ENCODE measurements around the gene GUCY1B1.

DNA sequence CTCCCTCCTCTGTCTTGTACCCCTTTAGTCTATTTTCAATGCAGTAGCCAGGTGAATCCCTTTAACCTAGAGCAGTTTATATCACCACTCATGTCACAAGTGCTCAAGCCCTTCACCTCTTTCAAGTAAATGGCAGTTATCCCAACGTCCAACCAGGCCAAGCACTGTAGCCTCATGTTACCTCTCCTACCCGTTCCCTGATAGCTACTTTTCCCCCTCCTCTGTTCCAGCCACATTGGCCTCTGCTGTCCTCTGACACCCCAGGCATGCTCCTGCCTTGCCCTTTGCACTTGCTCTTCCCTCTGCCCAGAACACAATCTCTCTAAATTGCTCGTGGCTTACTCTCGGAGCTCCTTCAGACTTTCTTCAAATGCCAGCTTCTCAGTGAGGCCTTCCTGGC, 15.2 kb downstream of the GUCY1B1 start:
- TF ChIP-seq GATA2 (IDR thresholded peaks at IDR 0.05; ENCODE audit: low read depth, low read length) = no peak
- TF ChIP-seq GATA3 (IDR thresholded peaks at IDR 0.05; ENCODE audit: low read depth, low read length) = no peak
